Measurements from ENCODE around the gene PDZK1IP1. TPM values are rescaled to one million over a fixed set of nuclear protein-coding genes. Genes with fewer than 3 reads are reported as not detected.

PDZK1IP1 gene
- total RNA-seq, 1 experiment from 2014 or later = 19.6 TPM

DNA sequence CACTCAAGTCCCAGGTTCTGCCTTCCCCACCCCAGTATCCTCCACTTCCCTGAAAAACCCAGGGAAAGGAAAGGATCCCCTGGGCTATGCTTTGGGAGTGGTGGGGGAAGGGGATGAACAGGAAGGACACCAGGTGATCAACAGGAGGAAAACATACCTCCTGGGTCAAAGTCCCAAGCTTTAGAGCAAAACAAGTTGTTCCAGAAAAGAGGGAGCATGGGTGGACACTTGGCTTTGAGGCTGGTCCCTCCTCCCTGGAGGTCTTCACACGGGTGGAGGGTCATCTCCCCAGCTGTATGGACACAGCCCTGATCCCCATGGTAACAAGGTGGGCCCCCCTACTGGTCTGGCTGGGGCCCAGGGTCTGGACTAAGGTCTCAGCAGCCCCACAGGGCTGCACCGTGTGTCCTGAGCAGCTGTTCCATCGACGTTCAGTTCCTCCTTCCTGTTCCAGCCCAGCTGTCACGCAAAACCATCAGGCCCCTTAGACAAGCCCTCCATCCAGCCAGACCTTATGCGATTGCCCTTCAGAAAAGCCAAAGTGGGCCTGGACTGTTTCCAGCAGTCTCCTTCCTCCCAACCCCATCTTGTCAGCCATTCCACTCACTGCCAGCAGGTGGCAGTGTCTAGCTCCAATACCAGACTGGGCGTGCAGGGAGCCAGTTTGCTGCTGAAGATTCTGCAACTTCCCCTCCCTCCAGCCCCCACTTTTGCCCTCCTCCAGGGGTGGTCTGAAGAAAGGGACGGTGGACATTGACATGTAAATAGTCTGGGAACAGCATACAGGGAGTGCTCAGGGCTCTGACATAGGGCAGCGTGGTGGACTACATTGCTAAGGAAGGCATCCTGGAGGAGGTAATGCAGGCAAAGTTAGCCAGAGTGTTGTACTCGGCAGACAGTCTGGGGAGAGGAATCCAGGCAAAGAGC lies 2.9 kb upstream of the PDZK1IP1 start:
- Mint-ChIP-seq H3K27ac (ENCODE audit: low read depth, unreplicated experiment) (peak overlapping the region; percentile 62), H3K4me1 (ENCODE audit: insufficient read depth, unreplicated experiment) (peaks cover 33% of the 10 kb centered on the region)
- no TSS peak for BruUV-seq (replicated peaks)

GRCh38 chr1:47191940-47192457 lies 2.2 kb upstream of the PDZK1IP1 start:
- TF ChIP-seq, protein P1, sequence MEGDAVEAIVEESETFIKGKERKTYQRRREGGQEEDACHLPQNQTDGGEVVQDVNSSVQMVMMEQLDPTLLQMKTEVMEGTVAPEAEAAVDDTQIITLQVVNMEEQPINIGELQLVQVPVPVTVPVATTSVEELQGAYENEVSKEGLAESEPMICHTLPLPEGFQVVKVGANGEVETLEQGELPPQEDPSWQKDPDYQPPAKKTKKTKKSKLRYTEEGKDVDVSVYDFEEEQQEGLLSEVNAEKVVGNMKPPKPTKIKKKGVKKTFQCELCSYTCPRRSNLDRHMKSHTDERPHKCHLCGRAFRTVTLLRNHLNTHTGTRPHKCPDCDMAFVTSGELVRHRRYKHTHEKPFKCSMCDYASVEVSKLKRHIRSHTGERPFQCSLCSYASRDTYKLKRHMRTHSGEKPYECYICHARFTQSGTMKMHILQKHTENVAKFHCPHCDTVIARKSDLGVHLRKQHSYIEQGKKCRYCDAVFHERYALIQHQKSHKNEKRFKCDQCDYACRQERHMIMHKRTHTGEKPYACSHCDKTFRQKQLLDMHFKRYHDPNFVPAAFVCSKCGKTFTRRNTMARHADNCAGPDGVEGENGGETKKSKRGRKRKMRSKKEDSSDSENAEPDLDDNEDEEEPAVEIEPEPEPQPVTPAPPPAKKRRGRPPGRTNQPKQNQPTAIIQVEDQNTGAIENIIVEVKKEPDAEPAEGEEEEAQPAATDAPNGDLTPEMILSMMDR (IDR thresholded peaks at IDR 0.05; ENCODE audit: unreplicated experiment) = no peak
- H3K27ac Mint-ChIP-seq (ENCODE audit: low read depth, unreplicated experiment) = peak overlapping the region; percentile 75
- H3K27me3 Mint-ChIP-seq (ENCODE audit: insufficient read depth, unreplicated experiment) = no peaks in the 10 kb centered on the region
- peaks cover 33% of the 10 kb centered on the region for H3K4me1 Mint-ChIP-seq (ENCODE audit: insufficient read depth, unreplicated experiment)
- intact Hi-C loops (cut with micrococcal nuclease) = loop anchor here (5.0 kb wide), 2 partner anchors 140 to 230 kb away; partner anchors contain the start of gene CMPK1
- peak overlapping the region; percentile 53 for H3K4me3 Mint-ChIP-seq (ENCODE audit: unreplicated experiment)
- no peak for DNase-seq (ENCODE audit: unreplicated experiment)
- ChIA-PET CTCF (interaction anchor here (0.6 to 6.9 kb wide), 41 partner anchors 10 to 889 kb away, joined by 3 to 212 read pairs (median 5); partner anchors contain the start of genes CMPK1 and STIL), POLR2A (interaction anchor here (0.7 to 5.1 kb wide), 7 partner anchors 9 to 233 kb away, joined by 3 to 82 read pairs (median 4); partner anchors contain the start of gene CMPK1)
- BruUV-seq (replicated peaks) = no TSS peak
- H3K9me3 Mint-ChIP-seq (ENCODE audit: unreplicated experiment) = no peaks in the 10 kb centered on the region
- H3K36me3 Mint-ChIP-seq (ENCODE audit: insufficient read depth, unreplicated experiment) = no peaks in the 10 kb centered on the region

More for the DNA sequence above, 2.9 kb upstream of the PDZK1IP1 start:
- TF ChIP-seq, protein P1 (IDR thresholded peaks at IDR 0.05; ENCODE audit: unreplicated experiment) = peak; percentile 92
- ChIA-PET POLR2A (interaction anchor here (0.6 to 5.1 kb wide), 11 partner anchors 8 to 232 kb away, joined by 3 to 82 read pairs (median 4); partner anchors contain the start of genes CMPK1 and STIL), CTCF (interaction anchor here (0.6 to 6.9 kb wide), 67 partner anchors 9 to 922 kb away, joined by 3 to 212 read pairs (median 4); partner anchors contain the start of genes CMPK1 and STIL)
- no peaks in the 10 kb centered on the region for H3K36me3 Mint-ChIP-seq (ENCODE audit: insufficient read depth, unreplicated experiment)
- H3K4me3 Mint-ChIP-seq (ENCODE audit: unreplicated experiment) = peak overlapping the region; percentile 58
- peak; percentile 81 for DNase-seq (ENCODE audit: unreplicated experiment)
- H3K27me3 Mint-ChIP-seq (ENCODE audit: insufficient read depth, unreplicated experiment) = no peaks in the 10 kb centered on the region
- intact Hi-C loops (cut with micrococcal nuclease) = loop anchor here (1.0 to 5.0 kb wide), 4 partner anchors 70 to 230 kb away; partner anchors contain the start of gene CMPK1
- H3K9me3 Mint-ChIP-seq (ENCODE audit: unreplicated experiment) = no peaks in the 10 kb centered on the region

DNA sequence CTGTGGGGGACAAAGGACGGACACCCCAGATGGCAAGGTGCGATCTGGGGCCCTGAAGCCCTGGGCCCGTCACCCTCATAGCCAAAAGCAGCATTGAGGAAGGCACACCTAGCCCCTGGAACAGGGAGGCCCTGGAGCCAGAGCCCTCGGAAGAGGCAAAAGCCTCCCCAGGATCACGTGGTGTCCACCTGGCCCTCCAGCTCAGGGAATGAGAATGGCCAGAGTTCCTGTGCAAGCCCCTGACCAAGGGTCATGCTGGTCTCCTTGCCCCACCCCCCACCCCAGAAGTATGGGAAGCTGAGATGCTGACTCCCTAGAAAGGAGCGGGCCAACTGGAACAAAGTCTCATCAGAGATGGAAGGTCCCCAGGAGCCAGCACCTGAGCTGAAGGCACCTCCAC lies 1.0 kb upstream of the PDZK1IP1 start:
- TF ChIP-seq, protein P1 (IDR thresholded peaks at IDR 0.05; ENCODE audit: unreplicated experiment) = no peak
- H3K36me3 Mint-ChIP-seq (ENCODE audit: insufficient read depth, unreplicated experiment) = no peaks in the 10 kb centered on the region
- no peaks in the 10 kb centered on the region for H3K27me3 Mint-ChIP-seq (ENCODE audit: insufficient read depth, unreplicated experiment)
- POLR2A ChIA-PET = interaction anchor here (0.7 to 5.1 kb wide), 11 partner anchors 10 to 773 kb away, joined by 3 to 82 read pairs (median 8); partner anchors contain the start of genes CMPK1 and STIL
- CTCF ChIA-PET = interaction anchor here (0.6 to 6.9 kb wide), 10 partner anchors 10 to 535 kb away, joined by 3 to 212 read pairs (median 12); partner anchors contain the start of gene CMPK1
- peaks cover 33% of the 10 kb centered on the region for H3K4me1 Mint-ChIP-seq (ENCODE audit: insufficient read depth, unreplicated experiment)
- intact Hi-C loops (cut with micrococcal nuclease) = loop anchor here (5.0 kb wide), 2 partner anchors 141 to 231 kb away; partner anchors contain the start of gene CMPK1
- no peak for DNase-seq (ENCODE audit: unreplicated experiment)
- H3K9me3 Mint-ChIP-seq (ENCODE audit: unreplicated experiment) = no peaks in the 10 kb centered on the region
- BruUV-seq (replicated peaks) = no TSS peak
- H3K4me3 Mint-ChIP-seq (ENCODE audit: unreplicated experiment) = no peak overlapping the region
- peak overlapping the region; percentile 92 for H3K27ac Mint-ChIP-seq (ENCODE audit: low read depth, unreplicated experiment)

All from MCF 10A (cell line).